ENCODE results near the gene ZFP1.

Gene ZFP1

GRCh38 chr16:75111961-75112733 lies 36.2 kb upstream of the ZFP1 start:
- no peaks in the 10 kb centered on the region for H3K9me3 ChIP-seq (ENCODE audit: low read depth, low read length)
- no peak for TF ChIP-seq FOXP2 (optimal IDR thresholded peaks at IDR 0.05; ENCODE audit: control extremely low read depth, extremely low read length, insufficient read depth)
- no peak for TF ChIP-seq EZH2 (IDR thresholded peaks at IDR 0.05)
- no peak for TF ChIP-seq POLR2AphosphoS5 (IDR thresholded peaks at IDR 0.05; ENCODE audit: borderline replicate concordance, low read depth, low read length)
- no peak overlapping the region for H3K4me3 ChIP-seq
- DNase-seq (ENCODE audit: low read depth, low spot score), result no peak
- H3K27ac ChIP-seq, result no peak overlapping the region
- H3K9ac ChIP-seq (ENCODE audit: insufficient read length), result no peak overlapping the region
- no peaks in the 10 kb centered on the region for H3K36me3 ChIP-seq (ENCODE audit: insufficient read depth, low read length)

GRCh38 chr16:75112734-75113491 lies 35.4 kb upstream of the ZFP1 start:
- Histone ChIP-seq H3K27ac (no peak overlapping the region), H3K9ac (ENCODE audit: insufficient read length) (no peak overlapping the region), H3K9me3 (ENCODE audit: low read depth, low read length) (no peaks in the 10 kb centered on the region), H3K4me3 (no peak overlapping the region), H3K36me3 (ENCODE audit: insufficient read depth, low read length) (no peaks in the 10 kb centered on the region)
- no peak for DNase-seq (ENCODE audit: low read depth, low spot score)
- TF ChIP-seq EZH2 (IDR thresholded peaks at IDR 0.05), result no peak
- TF ChIP-seq FOXP2 (optimal IDR thresholded peaks at IDR 0.05; ENCODE audit: control extremely low read depth, extremely low read length, insufficient read depth), result no peak
- no peak for TF ChIP-seq POLR2AphosphoS5 (IDR thresholded peaks at IDR 0.05; ENCODE audit: borderline replicate concordance, low read depth, low read length)

GRCh38 chr16:75113541-75114121 lies 34.7 kb upstream of the ZFP1 start:
- no peak overlapping the region for H3K27ac ChIP-seq
- H3K9me3 ChIP-seq (ENCODE audit: low read depth, low read length), result no peaks in the 10 kb centered on the region
- TF ChIP-seq FOXP2 (optimal IDR thresholded peaks at IDR 0.05; ENCODE audit: control extremely low read depth, extremely low read length, insufficient read depth) (no peak), POLR2AphosphoS5 (IDR thresholded peaks at IDR 0.05; ENCODE audit: borderline replicate concordance, low read depth, low read length) (no peak), EZH2 (IDR thresholded peaks at IDR 0.05) (no peak)

GRCh38 chr16:75114179-75114945 lies 34.0 kb upstream of the ZFP1 start:
- TF ChIP-seq POLR2AphosphoS5 (IDR thresholded peaks at IDR 0.05; ENCODE audit: borderline replicate concordance, low read depth, low read length) (no peak), EZH2 (IDR thresholded peaks at IDR 0.05) (no peak), FOXP2 (optimal IDR thresholded peaks at IDR 0.05; ENCODE audit: control extremely low read depth, extremely low read length, insufficient read depth) (no peak)
- Histone ChIP-seq H3K36me3 (ENCODE audit: insufficient read depth, low read length) (no peaks in the 10 kb centered on the region), H3K9me3 (ENCODE audit: low read depth, low read length) (no peaks in the 10 kb centered on the region), H3K27ac (no peak overlapping the region), H3K9ac (ENCODE audit: insufficient read length) (no peak overlapping the region), H3K4me3 (no peak overlapping the region)
- DNase-seq (ENCODE audit: low read depth, low spot score), result no peak

More at GRCh38 chr16:75113541-75114121, 34.7 kb upstream of the ZFP1 start:
- no peak for DNase-seq (ENCODE audit: low read depth, low spot score)
- no peaks in the 10 kb centered on the region for H3K36me3 ChIP-seq (ENCODE audit: insufficient read depth, low read length)
- H3K9ac ChIP-seq (ENCODE audit: insufficient read length), result no peak overlapping the region
- no peak overlapping the region for H3K4me3 ChIP-seq

GRCh38 chr16:75114946-75115825 lies 33.1 kb upstream of the ZFP1 start:
- Histone ChIP-seq H3K4me3 (no peak overlapping the region), H3K27ac (no peak overlapping the region), H3K9ac (ENCODE audit: insufficient read length) (no peak overlapping the region)

GRCh38 chr16:75116081-75116910 lies 32.0 kb upstream of the ZFP1 start, which contains the start of gene LDHD:
Gene LDHD (minus strand): TSS chr16:75116780. CDS start chr16:75116720, 60 bp downstream.
- TF ChIP-seq FOXP2 (optimal IDR thresholded peaks at IDR 0.05; ENCODE audit: control extremely low read depth, extremely low read length, insufficient read depth) (no peak), EZH2 (IDR thresholded peaks at IDR 0.05) (no peak), POLR2AphosphoS5 (IDR thresholded peaks at IDR 0.05; ENCODE audit: borderline replicate concordance, low read depth, low read length) (no peak)
- H3K4me3 ChIP-seq, result no peak within 1 kb of the TSS
- H3K36me3 ChIP-seq (ENCODE audit: insufficient read depth, low read length), result no peaks in the 10 kb centered on the region
- no peaks in the 10 kb centered on the region for H3K9me3 ChIP-seq (ENCODE audit: low read depth, low read length)
- no peak for DNase-seq (ENCODE audit: low read depth, low spot score)
- H3K27ac ChIP-seq, result no peak within 1 kb of the TSS
- H3K9ac ChIP-seq (ENCODE audit: insufficient read length), result no peak within 1 kb of the TSS

More at GRCh38 chr16:75114946-75115825, 33.1 kb upstream of the ZFP1 start:
- Histone ChIP-seq H3K9me3 (ENCODE audit: low read depth, low read length) (no peaks in the 10 kb centered on the region), H3K36me3 (ENCODE audit: insufficient read depth, low read length) (no peaks in the 10 kb centered on the region)
- no peak for DNase-seq (ENCODE audit: low read depth, low spot score)
- TF ChIP-seq FOXP2 (optimal IDR thresholded peaks at IDR 0.05; ENCODE audit: control extremely low read depth, extremely low read length, insufficient read depth) (no peak), EZH2 (IDR thresholded peaks at IDR 0.05) (no peak), POLR2AphosphoS5 (IDR thresholded peaks at IDR 0.05; ENCODE audit: borderline replicate concordance, low read depth, low read length) (no peak)
